GM18508 (cell line): ENCODE measurements around the gene CPSF4L.

Source experiments
- ATAC-seq: cut with Tn5 transposase; IDR thresholded peaks from one replicate; pipeline ENCODE4 v1.9.1; 2021; ENCODE audit warnings: moderate number of reproducible peaks; ENCODE audit not compliant: insufficient read depth, unreplicated experiment

Gene CPSF4L

DNA sequence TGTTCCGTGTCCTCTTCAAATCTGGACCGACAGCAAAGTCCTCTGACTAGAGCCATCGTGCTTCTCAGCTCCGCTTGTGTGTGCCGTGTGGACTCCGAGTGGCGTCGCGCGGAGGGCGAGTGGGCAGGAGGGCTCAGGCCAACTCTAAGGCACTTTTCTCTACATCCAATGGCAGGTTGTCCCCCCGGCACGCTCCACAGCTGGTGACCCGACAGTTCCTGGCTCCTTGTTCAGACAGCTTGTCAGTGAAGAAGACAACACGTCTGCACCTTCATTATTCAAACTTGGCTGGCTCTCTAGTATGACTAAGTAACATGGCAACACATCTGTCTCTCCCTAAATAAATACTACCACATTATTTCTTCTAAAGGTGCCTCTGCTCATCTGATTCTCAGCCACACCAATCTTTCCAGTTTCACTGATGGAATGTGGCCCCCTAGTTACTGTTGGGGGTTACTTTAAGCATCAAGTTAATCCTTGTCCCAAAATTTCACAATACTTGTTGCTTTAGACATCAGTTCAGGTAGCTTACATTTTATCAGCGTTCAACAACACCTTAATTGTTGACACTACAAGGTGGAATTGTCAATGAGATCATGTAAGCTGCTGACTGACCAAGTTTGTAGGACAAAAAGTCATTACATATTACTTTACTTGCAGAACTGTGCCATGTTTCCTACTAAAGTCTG, 53.4 kb downstream of the CPSF4L start:
- no peak for ATAC-seq

DNA sequence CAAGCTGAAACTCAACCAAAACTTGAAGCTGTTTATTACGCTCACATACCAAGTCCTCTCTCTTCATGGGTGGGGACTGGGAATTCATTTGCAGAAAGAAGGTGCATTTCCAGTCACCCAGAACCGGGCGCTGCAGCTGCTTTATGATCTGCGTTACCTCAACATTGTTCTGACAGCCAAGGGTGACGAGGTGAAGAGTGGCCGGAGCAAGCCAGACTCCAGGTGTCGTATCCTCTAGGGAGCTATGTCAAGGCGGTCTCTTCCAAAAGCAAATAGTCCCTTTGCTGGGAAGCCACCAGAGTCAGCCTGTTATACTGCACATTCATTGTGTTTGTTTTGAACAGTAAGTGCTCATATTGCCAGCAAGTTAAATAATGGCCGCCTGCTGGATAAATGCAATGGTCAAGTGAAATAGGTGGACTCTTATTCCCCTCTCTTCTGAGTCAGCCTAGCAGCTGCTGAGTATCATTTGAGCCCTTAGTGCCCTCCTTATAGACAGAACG, 56.2 kb downstream of the CPSF4L start:
- ATAC-seq, result no peak

DNA sequence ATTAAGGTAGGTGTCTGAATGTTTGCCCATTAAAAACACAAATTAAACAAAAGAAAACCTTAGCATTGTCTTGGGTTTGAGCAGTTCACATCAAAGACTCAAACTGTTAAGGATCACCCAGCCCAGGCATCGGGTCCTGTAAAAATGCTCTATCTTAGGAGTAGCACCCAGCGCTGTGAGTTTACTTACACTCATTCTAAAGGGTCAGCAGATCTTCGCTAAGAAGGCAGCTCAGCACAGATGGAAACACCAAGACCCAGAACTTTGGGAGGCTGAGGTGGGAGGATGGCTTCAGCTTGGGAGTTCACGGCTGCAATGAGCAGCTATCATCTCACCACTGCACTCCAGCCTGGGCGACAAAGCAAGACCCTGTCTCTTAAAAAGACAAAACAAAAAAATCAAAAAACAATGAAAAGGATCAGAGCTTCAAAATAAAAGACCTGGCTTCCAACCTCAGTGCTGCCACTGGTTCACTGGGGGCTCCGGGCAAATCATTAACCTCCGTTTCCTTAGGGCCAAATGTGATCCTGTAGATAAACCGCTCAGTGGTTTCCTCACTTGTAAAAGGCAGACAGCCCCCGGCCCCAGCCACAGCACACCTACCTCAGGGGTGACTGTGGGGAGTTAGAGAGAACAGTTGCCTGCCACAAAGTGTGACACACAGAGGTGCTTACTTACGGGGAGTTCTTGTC, 57.7 kb downstream of the CPSF4L start:
- ATAC-seq, result no peak

DNA sequence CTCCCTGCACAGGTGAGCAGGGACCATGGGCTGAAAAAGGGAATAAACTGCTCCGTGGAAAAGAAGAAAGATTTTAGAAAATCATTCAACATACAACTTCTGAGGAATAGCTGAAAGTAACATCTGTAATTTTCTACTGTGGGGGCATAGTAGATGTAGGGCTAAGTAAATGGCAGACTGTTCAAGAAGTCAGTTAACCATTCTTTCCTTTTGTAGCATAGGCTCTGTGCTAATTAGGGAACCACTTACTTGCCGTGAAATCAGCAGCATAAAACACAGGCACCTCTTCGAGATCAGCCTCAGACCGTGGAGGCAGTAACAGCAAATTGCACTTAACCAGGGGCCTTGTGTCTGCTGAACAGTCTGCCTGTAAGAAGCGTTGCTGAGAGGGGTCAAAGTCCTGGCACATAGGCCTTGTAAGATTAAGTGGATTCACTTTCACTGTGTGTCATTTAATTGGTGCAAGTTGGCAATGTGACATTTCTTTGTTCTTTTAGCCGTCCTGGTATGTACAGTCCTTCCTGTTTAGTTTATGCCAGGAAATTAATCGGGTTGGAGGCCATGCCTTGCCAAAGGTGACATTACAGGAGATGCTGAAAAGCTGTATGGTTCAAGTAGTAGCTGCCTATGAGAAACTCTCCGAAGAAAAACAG, 58.4 kb downstream of the CPSF4L start:
- ATAC-seq, result no peak

DNA sequence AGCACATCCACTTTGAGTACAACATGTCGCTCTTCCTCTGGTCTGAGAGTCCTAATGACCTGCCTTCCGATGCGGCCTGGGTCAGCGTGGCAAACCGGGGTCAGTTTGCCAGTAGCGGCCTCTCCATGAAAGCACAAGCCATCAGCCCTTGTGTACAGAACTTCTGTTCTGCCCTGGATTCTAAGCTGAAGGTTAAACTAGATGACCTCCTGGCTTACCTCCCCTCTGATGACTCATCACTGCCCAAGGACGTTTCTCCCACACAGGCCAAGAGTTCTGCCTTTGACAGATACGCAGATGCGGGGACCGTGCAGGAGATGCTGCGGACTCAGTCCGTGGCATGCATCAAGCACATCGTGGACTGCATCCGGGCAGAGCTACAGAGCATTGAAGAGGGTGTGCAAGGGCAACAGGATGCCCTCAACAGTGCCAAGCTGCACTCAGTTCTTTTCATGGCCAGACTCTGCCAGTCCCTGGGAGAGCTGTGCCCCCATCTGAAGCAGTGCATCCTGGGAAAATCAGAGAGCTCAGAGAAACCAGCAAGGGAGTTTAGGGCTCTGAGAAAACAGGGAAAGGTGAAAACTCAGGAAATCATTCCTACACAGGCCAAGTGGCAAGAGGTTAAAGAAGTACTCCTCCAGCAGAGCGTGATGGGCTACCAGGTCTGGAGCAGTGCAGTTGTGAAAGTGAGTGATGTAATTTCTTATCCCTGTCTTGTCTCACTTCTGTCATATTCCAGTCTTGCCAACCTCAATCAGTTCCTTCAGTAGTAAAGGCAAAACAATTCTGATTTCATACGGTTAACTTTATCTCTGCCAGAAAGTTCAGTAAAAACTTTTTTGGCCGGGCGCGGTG, 60.2 kb downstream of the CPSF4L start:
- ATAC-seq, result no peak

DNA sequence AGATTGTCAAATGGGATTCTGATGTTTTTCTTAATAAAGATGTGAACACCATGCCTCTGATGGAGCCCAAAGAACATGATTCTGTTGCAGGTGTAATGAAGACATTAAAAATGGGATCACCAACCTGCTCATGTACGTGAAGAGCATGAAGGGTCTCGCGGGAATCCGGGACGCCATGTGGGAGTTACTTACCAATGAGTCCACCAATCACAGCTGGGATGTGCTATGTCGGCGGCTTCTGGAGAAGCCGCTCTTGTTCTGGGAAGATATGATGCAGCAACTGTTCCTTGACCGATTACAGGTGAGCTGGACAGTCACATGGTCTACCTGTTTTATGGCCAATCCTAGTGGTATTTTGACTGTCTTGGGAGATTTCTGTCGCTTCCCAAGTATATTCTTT, 61.2 kb downstream of the CPSF4L start:
- ATAC-seq, result no peak

DNA sequence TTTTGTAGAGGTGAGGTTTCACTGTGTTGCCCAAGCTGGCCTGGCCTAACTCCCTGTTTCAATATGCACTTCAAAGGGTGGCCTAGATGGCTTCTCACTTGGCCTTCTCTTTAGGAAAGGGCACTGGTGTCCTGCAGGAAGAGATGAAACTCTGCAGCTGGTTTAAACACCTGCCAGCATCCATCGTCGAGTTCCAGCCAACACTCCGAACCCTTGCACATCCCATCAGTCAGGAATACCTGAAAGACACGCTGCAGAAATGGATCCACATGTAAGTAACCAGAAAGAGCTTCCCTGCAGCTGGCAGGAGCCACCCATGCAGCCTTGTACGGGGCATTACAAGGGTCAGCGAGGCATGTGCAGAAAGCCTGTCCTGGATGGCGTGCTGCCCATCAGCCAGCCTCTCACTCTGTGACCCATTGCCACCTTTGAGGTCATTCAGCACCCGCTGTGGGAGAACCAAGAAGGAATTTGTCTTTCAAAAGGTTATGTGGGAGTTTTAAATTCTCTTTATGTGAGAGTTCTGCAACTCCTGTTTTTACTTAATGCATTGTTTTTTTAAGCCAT, 61.8 kb downstream of the CPSF4L start:
- ATAC-seq, result no peak

DNA sequence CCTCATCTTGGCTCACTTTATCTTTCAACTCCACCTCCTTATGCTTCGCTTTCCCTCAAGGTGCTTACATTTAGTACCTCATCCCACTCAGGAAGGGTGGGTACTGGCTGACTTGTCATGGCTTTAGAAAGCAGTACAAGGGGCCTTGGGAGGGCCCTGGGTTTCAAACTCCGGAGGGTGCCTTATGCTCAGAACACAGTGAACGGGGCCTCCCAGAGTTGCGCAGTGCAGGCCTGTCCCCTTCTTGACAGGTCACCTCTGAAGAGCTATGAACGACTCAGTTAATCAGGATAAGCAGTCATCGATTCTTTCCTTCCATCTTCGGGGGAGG, 62.8 kb downstream of the CPSF4L start:
- ATAC-seq, result no peak
